ENCODE measurements around the gene SCAMP4.
"Not testable (repeated sequence)": the region's sequence is repeated elsewhere in the genome, so short reads cannot be mapped to it uniquely, and the experiment has no call there.

Gene SCAMP4

DNA sequence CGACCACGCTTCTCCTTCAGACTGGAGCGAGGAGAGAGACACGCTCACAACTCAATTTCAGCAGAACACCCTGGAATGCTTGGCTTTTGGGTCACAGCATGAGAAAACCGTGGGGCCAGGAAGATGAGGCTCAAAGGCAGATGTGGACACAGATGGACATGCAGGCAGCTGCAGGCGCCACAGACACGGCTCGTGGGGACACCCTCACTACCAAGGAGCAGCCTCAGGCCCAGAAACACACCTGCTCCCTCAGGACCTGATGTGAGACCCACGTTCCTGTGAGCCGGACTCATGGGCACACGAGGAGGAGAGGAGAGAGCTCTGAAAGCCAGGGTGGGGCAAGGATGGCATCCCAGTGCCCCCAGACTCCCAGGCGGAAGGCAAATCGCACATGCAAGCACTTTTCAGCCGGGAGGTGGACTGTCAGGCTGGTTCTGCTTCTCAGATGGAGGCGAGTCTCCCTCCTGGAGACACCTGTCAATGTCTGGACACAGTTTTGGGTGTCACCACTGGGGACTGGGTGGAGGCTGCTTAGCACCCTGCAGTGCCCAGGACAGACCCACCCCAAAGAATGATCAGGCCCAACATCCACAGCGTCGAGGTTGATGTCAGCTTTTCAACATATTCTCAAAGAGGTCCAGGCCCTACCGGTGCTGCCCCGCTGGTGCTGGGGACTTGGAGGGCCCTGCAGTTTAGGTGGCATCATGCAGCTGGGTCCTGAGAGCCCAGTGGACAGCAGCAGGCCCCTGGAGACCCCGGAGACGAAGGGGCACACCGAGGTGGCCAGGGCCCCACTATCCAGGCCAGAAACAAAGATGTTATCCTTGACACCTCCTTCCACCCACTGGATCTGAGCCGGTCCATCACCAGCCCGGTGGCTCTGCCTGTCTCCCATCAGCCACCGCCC is 22.2 kb upstream of the SCAMP4 start:
- DNase-seq (ENCODE audit: low read depth) = no peak

GRCh38 chr19:1883784-1884183 is 21.4 kb upstream of the SCAMP4 start:
- DNase-seq (ENCODE audit: low read depth) = no peak

DNA sequence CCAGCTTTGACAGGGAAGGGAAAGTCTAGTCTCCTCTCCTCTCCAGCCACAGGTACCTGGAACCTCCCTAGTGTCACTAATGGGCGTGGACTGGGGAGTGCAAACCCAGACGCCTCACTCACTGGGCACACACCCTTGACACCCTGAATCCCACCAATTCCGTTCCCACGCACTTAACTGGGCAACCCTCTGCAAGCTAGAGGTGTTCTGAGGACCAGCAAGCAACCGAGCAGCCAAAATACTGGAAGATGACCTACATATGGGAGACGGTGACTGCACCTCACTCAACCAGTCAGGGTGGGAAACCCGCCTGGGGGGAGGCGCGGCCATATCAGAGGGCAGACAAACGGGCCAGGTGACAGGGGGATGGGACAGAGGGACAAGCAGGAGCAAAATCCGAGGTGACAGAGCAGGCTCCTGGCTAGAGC is 20.9 kb upstream of the SCAMP4 start:
- peak; percentile 37 for DNase-seq (ENCODE audit: low read depth)

GRCh38 chr19:1884719-1885334 is 20.4 kb upstream of the SCAMP4 start:
- DNase-seq (ENCODE audit: low read depth) = no peak

DNA sequence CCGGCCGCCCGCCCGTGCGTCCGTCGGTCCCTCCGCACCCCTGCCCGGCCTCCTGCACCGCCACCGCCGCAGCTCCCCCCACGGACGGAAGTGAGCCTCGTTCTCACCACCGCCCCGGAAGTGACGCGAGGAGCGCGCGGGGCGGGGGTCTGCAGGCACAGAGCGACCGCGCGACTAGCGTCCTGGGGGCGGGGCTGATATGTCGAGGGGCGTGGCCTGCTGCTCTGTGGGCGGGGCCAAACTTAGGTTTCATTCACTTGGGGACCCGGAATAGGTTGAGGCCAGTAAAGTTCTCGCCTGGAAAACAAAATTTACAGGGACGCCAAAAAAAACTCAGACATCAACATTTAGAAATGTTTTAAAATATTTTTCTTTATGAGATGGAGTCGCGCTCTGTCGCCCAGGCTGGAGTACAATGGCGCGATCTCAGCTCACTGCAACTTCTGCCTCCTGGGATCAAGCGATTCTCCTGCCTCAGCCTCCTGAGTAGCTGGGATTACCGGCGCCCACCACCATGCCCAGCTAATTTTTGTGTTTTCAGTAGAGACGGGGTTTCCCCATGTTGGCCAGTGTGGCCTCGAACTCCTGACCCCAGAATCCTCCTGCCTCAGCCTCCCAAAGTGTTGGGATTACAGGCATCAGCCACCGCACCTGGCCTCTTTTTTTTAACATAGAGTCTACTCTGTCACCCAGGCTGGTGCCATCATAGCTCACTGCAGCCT is 19.6 kb upstream of the SCAMP4 start, which contains the start of gene ABHD17A:
Gene ABHD17A, minus strand, starts transcription at position 99 of the 722 bp plus-strand sequence. CDS start 3,930 bp downstream, outside the sequence.
- DNase-seq (ENCODE audit: low read depth) = peak; percentile 91

DNA sequence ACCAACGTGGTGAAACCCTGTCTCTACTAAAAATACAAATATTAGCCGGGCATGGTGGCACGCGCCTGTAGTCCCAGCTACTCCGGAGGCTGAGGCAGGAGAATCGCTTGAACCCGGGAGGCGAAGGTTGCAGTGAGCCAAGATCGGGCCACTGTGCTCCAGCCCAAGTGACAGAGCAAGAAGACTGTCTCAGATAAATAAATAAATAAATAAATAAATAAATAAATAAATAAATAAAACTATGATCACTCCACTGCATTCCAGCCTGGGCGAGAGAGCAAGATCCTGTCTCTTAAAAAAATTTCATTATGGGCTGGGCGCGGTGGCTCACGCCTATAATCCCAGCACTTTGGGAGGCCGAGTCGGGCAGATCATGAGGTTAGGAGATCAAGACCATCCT is 18.8 kb upstream of the SCAMP4 start:
- not testable (repeated sequence) for DNase-seq (ENCODE audit: low read depth)

- no peak for DNase-seq (ENCODE audit: low read depth)
These were observed 16.8 kb upstream of the SCAMP4 start for GRCh38 chr19:1888385-1888784.

DNA sequence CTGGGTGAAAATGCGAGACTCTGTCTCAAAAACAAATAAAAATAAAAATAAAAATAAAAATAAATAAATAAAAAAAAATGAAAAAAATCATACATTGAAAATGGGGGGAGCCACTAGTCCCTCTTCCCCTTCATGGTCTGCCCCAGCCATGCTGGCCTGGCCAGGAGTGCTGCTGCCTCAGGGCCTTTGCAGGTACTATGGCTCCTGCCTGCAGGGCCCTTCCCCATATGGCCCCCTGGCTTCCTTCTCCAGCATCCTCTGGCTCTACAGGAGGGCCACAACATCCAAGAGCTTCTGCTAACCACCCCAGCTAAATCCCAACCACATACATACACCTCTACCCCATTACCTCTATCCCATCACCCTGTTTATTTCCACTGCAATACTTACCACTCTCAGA is 15.3 kb upstream of the SCAMP4 start:
- DNase-seq (ENCODE audit: low read depth) = no peak

- no peak for DNase-seq (ENCODE audit: low read depth)
These were observed 11.4 kb upstream of the SCAMP4 start for GRCh38 chr19:1893791-1894190.

- DNase-seq (ENCODE audit: low read depth) = no peak
These were observed 8.7 kb upstream of the SCAMP4 start for GRCh38 chr19:1896508-1896907.

DNA sequence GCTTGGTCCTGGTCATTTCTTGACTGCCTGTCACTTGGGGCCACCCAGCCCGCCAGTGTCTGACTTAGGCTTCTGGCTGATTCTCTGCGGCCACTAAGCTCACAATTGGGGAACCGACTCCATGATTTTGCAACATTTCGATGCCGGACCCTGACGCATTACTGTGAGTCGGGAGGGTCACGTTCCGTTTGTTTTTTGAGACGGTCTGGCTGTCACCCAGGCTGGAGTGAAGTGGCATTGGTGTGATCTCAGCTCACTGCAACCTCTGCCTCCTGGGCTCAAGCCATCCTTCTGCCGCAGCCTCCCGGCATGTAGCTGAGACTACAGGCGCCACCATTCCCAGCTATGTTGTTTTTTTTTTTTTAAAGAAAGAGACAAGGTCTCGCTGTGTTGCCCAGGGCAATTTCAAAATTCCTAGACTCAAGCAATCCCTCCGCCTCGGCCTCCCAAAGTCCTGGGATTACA is 3.2 kb upstream of the SCAMP4 start:
- no peak for DNase-seq (ENCODE audit: low read depth)

- no peak for DNase-seq (ENCODE audit: low read depth)
These were observed 2.3 kb upstream of the SCAMP4 start for GRCh38 chr19:1902923-1903322.

- no peak for DNase-seq (ENCODE audit: low read depth)
These were observed 414 bp upstream of the SCAMP4 start for GRCh38 chr19:1904860-1905109.

- DNase-seq (ENCODE audit: low read depth) = no peak
These were observed 720 bp downstream of the SCAMP4 start for GRCh38 chr19:1905863-1906375.

GRCh38 chr19:1906985-1907562 is 1.9 kb downstream of the SCAMP4 start:
- no peak for DNase-seq (ENCODE audit: low read depth)

DNA sequence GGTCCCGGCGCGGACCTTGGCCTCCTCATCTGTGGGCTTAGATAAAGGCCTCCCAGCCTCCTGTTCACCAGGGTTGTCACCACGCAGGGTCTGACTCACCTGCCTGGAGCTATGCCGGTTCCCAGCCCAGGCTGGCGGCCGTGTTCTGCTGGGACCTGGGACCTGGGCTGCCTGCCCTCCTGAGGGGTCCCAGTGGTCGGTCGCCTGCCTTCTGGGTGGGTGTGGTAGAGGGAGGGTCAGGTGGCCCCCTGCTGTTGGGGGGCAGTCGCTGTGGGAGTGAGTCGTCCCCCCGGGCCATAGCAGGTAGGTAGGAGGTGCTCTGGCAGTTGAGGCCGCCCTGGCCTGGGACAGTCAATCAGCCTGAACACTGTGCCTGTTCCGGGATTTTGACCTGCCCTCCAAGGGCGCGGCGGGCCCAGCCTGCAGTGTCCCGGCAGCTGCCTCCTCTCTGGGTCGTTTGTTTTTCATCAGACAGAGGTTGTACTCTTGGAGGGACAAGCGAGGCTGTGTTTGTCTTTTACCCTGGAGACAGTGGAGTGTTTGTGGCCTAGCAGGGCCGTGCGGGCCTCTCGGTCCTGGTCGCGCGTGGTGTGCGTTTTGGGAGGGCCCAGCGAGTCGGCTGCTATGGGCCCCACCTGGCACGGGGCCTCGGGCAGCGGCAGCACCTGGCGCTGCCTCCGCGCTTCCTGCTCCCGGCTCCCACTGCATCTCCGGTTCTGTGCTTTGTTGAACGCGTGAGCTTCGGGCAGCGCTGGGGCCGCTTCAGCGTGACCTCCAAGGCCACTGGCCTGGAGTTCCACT is 2.6 kb downstream of the SCAMP4 start:
- DNase-seq (ENCODE audit: low read depth) = no peak

GRCh38 chr19:1908364-1908678 is 3.1 kb downstream of the SCAMP4 start:
- no peak for DNase-seq (ENCODE audit: low read depth)

GRCh38 chr19:1909761-1910080 is 4.5 kb downstream of the SCAMP4 start:
- no peak for DNase-seq (ENCODE audit: low read depth)

DNA sequence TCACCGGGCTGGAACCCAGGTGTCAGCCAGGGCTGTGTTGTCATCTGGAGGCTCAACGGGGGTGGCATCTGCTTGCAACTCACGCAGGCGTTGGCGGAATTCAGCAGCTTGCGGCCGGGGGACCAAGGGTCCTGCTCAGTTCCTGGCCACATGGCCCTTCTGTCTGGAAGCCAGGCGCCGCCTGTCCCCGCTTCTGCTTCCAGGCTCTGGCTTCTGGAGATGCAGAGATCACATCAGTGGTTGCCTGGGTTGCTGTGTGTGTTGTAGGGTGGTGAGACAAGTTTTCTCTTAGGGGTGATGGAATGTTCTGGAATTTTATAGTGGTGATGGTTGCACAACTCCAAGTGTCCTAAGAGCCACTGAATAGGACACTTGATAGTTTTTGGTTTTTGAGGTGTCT is 5.0 kb downstream of the SCAMP4 start:
- no peak for DNase-seq (ENCODE audit: low read depth)

GRCh38 chr19:1911098-1911497 is 5.9 kb downstream of the SCAMP4 start:
- no peak for DNase-seq (ENCODE audit: low read depth)

DNA sequence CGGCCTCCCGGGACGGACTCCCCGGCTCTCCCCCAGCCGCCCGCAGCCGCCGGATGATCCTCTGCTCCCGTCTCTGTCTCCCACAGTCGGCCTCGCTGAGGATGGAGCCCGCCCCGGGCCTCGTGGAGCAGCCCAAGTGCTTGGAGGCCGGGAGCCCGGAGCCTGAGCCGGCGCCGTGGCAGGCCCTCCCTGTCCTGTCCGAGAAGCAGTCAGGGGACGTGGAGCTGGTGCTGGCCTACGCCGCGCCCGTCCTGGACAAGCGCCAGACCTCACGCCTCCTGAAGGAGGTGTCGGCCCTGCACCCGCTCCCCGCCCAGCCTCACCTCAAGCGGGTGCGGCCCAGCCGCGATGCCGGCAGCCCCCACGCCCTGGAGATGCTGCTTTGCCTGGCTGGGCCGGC is 6.8 kb downstream of the SCAMP4 start:
- no peak for DNase-seq (ENCODE audit: low read depth)

Measured in stimulated activated CD8-positive, alpha-beta memory T cell treated with anti-CD3 and anti-CD28 coated beads, Interleukin-12 subunit alpha, Interleukin-12 subunit beta, amount 100 ng/mL, for 4 hours (primary cell).